Thyroid gland (tissue), 4 donors: ENCODE measurements around the gene ACTA2.

Experiments
- CTCF ChIP-seq, 6 experiments: fragments of 200-600 bp in 3 of 6; fragments of 450-650 bp in 3 of 6; sonication (generic) in 3 of 6; IDR thresholded peaks; one replicate each; pipeline ENCODE4 v1.5.1; 2016 to 2019; ENCODE audit warnings: antibody characterized with exemption in 6 of 6, mild to moderate bottlenecking in 2 of 6, inconsistent platforms in 1 of 6, moderate library complexity in 1 of 6
- POLR2A ChIP-seq, 2 donors: fragments of 450-650 bp; IDR thresholded peaks; one replicate each; pipeline ENCODE4 v1.6.1; 2017; ENCODE audit warnings: antibody characterized with exemption in 2 of 2, mild to moderate bottlenecking in 2 of 2, moderate library complexity in 1 of 2

GRCh38 chr10:88938039-88938438 lies 14.5 kb downstream of the ACTA2 start:
- TF ChIP-seq CTCF (IDR thresholded peaks at IDR 0.05), result no peak
- no peak for TF ChIP-seq POLR2A (IDR thresholded peaks at IDR 0.05)
